Activated T-cell treated with anti-CD3 and anti-CD28 coated beads, Interleukin-2, amount 50 U/mL, for 4 hours (primary cell): ENCODE measurements around the gene ANP32B. TPM values are rescaled to one million over a fixed set of nuclear protein-coding genes. Genes with fewer than 3 reads are reported as not detected.
"Not testable (repeated sequence)": the region's sequence is repeated elsewhere in the genome, so short reads cannot be mapped to it uniquely, and the experiment has no call there.

Source experiments
- ATAC-seq, 2 donors: fragments of 200-7000 bp; cut with Tn5 transposase; one replicate each; pipeline ENCODE4 v1.10.0; 2021
- DNase-seq: peaks from one replicate; pipeline ENCODE4 v3.0.0-alpha.2; 2020
- H3K27me3 Mint-ChIP-seq: one replicate; pipeline ENCODE4 v1.8.0; 2021; ENCODE audit warnings: low read depth, mixed read lengths
- H3K36me3 Mint-ChIP-seq: one replicate; pipeline ENCODE4 v1.8.0; 2022; ENCODE audit warnings: mixed read lengths; ENCODE audit not compliant: insufficient read depth
- H3K4me1 Mint-ChIP-seq: one replicate; pipeline ENCODE4 v1.8.0; 2021; ENCODE audit warnings: low read depth, mixed read lengths
- H3K4me3 Mint-ChIP-seq: one replicate; pipeline ENCODE4 v1.8.0; 2021; ENCODE audit warnings: mild to moderate bottlenecking, moderate library complexity, mixed read lengths
- H3K9me3 Mint-ChIP-seq: one replicate; pipeline ENCODE4 v1.8.0; 2021; ENCODE audit warnings: mixed read lengths
- total RNA-seq, 3 donors: library from RNA; stranded (reverse); gene quantifications; one replicate each; pipeline ENCODE4 v1.2.1, GENCODE V29; 2021

ANP32B gene
- 100 to 1,000 TPM; 307 to 343 (median 326) TPM for total RNA-seq

- no peaks in the 10 kb centered on the region for H3K27me3 Mint-ChIP-seq
- no peaks in the 10 kb centered on the region for H3K9me3 Mint-ChIP-seq
- ATAC-seq (peak; percentile 77 to 82), DNase-seq (peak; percentile 96)
- peaks cover 45% of the 10 kb centered on the region for H3K4me1 Mint-ChIP-seq
- H3K4me3 Mint-ChIP-seq: peak within 1 kb of the TSS; percentile 81
- H3K36me3 Mint-ChIP-seq: peaks cover 6% of the 10 kb centered on the region
These were observed at the start of gene ANP32B for GRCh38 chr9:97982683-97983588. Gene ANP32B, plus strand, starts transcription at chr9:97983341. Its CDS starts 215 bp downstream, at chr9:97983556.

GRCh38 chr9:97934321-97935115 is 48.6 kb upstream of the ANP32B start:
- Mint-ChIP-seq H3K4me1 (peaks cover 49% of the 10 kb centered on the region), H3K9me3 (no peaks in the 10 kb centered on the region), H3K27me3 (no peaks in the 10 kb centered on the region), H3K36me3 (no peaks in the 10 kb centered on the region), H3K4me3 (no peak overlapping the region)
- DNase-seq: no peak
- ATAC-seq: no peak

- H3K9me3 Mint-ChIP-seq: no peaks in the 10 kb centered on the region
- H3K36me3 Mint-ChIP-seq: no peaks in the 10 kb centered on the region
- DNase-seq (no peak), ATAC-seq (no peak)
- no peaks in the 10 kb centered on the region for H3K27me3 Mint-ChIP-seq
- peaks cover 41% of the 10 kb centered on the region for H3K4me1 Mint-ChIP-seq
- no peak overlapping the region for H3K4me3 Mint-ChIP-seq
These were observed 47.9 kb upstream of the ANP32B start for GRCh38 chr9:97935276-97935675.

GRCh38 chr9:97936998-97937397 is 46.1 kb upstream of the ANP32B start:
- Mint-ChIP-seq H3K4me3 (no peak overlapping the region), H3K4me1 (peaks cover 27% of the 10 kb centered on the region), H3K27me3 (no peaks in the 10 kb centered on the region), H3K36me3 (no peaks in the 10 kb centered on the region), H3K9me3 (no peaks in the 10 kb centered on the region)
- no peak for ATAC-seq
- DNase-seq: no peak

GRCh38 chr9:97938081-97938644 is 45.0 kb upstream of the ANP32B start, which contains the start of gene HEMGN:
Gene HEMGN, minus strand, starts transcription at chr9:97938172. Its CDS starts 36 bp downstream, at chr9:97938136.
- Mint-ChIP-seq H3K4me3 (peak within 1 kb of the TSS; percentile 1), H3K9me3 (no peaks in the 10 kb centered on the region), H3K4me1 (peaks cover 21% of the 10 kb centered on the region), H3K36me3 (no peaks in the 10 kb centered on the region), H3K27me3 (no peaks in the 10 kb centered on the region)
- ATAC-seq: peak; percentile 75 to 78
- peak; percentile 6 for DNase-seq

GRCh38 chr9:97940233-97940632 is 42.9 kb upstream of the ANP32B start:
- Mint-ChIP-seq H3K9me3 (no peaks in the 10 kb centered on the region), H3K27me3 (no peaks in the 10 kb centered on the region), H3K4me3 (no peak overlapping the region), H3K4me1 (peaks cover 18% of the 10 kb centered on the region), H3K36me3 (no peaks in the 10 kb centered on the region)
- DNase-seq (no peak), ATAC-seq (no peak)

- Mint-ChIP-seq H3K36me3 (no peaks in the 10 kb centered on the region), H3K4me1 (peaks cover 18% of the 10 kb centered on the region), H3K9me3 (no peaks in the 10 kb centered on the region), H3K27me3 (no peaks in the 10 kb centered on the region), H3K4me3 (no peak overlapping the region)
- ATAC-seq (no peak), DNase-seq (no peak)
These were observed 42.4 kb upstream of the ANP32B start for GRCh38 chr9:97940741-97941140.

- ATAC-seq (no peak), DNase-seq (no peak)
- peaks cover 18% of the 10 kb centered on the region for H3K4me1 Mint-ChIP-seq
- no peaks in the 10 kb centered on the region for H3K9me3 Mint-ChIP-seq
- H3K4me3 Mint-ChIP-seq: no peak overlapping the region
- H3K27me3 Mint-ChIP-seq: no peaks in the 10 kb centered on the region
- H3K36me3 Mint-ChIP-seq: no peaks in the 10 kb centered on the region
These were observed 41.8 kb upstream of the ANP32B start for GRCh38 chr9:97941323-97941722.

GRCh38 chr9:97943308-97943855 is 39.8 kb upstream of the ANP32B start:
- DNase-seq (no peak), ATAC-seq (no peak)
- Mint-ChIP-seq H3K9me3 (no peaks in the 10 kb centered on the region), H3K4me3 (no peak overlapping the region), H3K4me1 (peaks cover 6% of the 10 kb centered on the region), H3K36me3 (no peaks in the 10 kb centered on the region), H3K27me3 (no peaks in the 10 kb centered on the region)

- no peak for ATAC-seq
- Mint-ChIP-seq H3K36me3 (no peaks in the 10 kb centered on the region), H3K27me3 (peaks cover 1% of the 10 kb centered on the region), H3K9me3 (no peaks in the 10 kb centered on the region), H3K4me3 (no peak overlapping the region), H3K4me1 (no peaks in the 10 kb centered on the region)
- no peak for DNase-seq
These were observed 38.5 kb upstream of the ANP32B start for GRCh38 chr9:97944612-97945011.

GRCh38 chr9:97945470-97945869 is 37.7 kb upstream of the ANP32B start:
- DNase-seq, H3K36me3 Mint-ChIP-seq, H3K4me3 Mint-ChIP-seq, H3K4me1 Mint-ChIP-seq, H3K9me3 Mint-ChIP-seq, H3K27me3 Mint-ChIP-seq, ATAC-seq: not testable (repeated sequence)

- H3K4me1 Mint-ChIP-seq, ATAC-seq, H3K36me3 Mint-ChIP-seq, DNase-seq, H3K9me3 Mint-ChIP-seq, H3K4me3 Mint-ChIP-seq, H3K27me3 Mint-ChIP-seq: not testable (repeated sequence)
These were observed 36.0 kb upstream of the ANP32B start for GRCh38 chr9:97947094-97947493.

GRCh38 chr9:97950873-97951272 is 32.3 kb upstream of the ANP32B start:
- not testable (repeated sequence) for H3K4me3 Mint-ChIP-seq, ATAC-seq, DNase-seq, H3K36me3 Mint-ChIP-seq, H3K4me1 Mint-ChIP-seq, H3K27me3 Mint-ChIP-seq, H3K9me3 Mint-ChIP-seq

GRCh38 chr9:97954550-97954989 is 28.6 kb upstream of the ANP32B start:
- H3K27me3 Mint-ChIP-seq: peaks cover 2% of the 10 kb centered on the region
- DNase-seq (peak; percentile 42), ATAC-seq (peak; percentile 93 to 94)
- no peaks in the 10 kb centered on the region for H3K4me1 Mint-ChIP-seq
- no peaks in the 10 kb centered on the region for H3K9me3 Mint-ChIP-seq
- H3K36me3 Mint-ChIP-seq: no peaks in the 10 kb centered on the region
- no peak overlapping the region for H3K4me3 Mint-ChIP-seq
